CD8-positive, alpha-beta memory T cell (primary cell): ENCODE data around the gene PNISR. TPM values are rescaled to one million over a fixed set of nuclear protein-coding genes. Genes with fewer than 3 reads are reported as not detected.

Experiments
- CTCF ChIA-PET: fragments of 350-600 bp; sonication (Branson Sonifier 250); formaldehyde crosslinking; loops from one replicate; lab custom pipeline; 2021; ENCODE audit warnings: antibody characterized with exemption; lab: Charles Lee
- POLR2A ChIA-PET: fragments of 350-600 bp; sonication (Branson Sonifier 250); formaldehyde crosslinking; loops from one replicate; lab custom pipeline; 2021; ENCODE audit warnings: antibody characterized with exemption; lab: Charles Lee
- DNase-seq, 5 donors: peaks; one replicate each; pipeline versions ENCODE4 v3.0.0 to v3.0.0-alpha.2; 2020 to 2022; ENCODE audit warnings: mixed read lengths in 1 of 5
- H3K27ac ChIP-seq: one replicate; pipeline ENCODE4 v1.7.0; 2013; ENCODE audit warnings: low read depth, mild to moderate bottlenecking, low read length, moderate library complexity
- H3K27me3 ChIP-seq: 2 replicates; pipeline ENCODE4 v1.7.0; 2013; ENCODE audit warnings: low read length, mild to moderate bottlenecking; ENCODE audit not compliant: insufficient read depth, poor library complexity, severe bottlenecking
- H3K36me3 ChIP-seq: 2 replicates; pipeline ENCODE4 v1.7.0; 2013; ENCODE audit warnings: mild to moderate bottlenecking, low read length, moderate library complexity; ENCODE audit not compliant: insufficient read depth
- H3K4me1 ChIP-seq: 2 replicates; pipeline ENCODE4 v1.7.0; 2013; ENCODE audit warnings: mild to moderate bottlenecking, low read length, moderate library complexity; ENCODE audit not compliant: insufficient read depth
- H3K4me3 ChIP-seq: 2 replicates; pipeline ENCODE4 v1.7.0; 2013; ENCODE audit warnings: mild to moderate bottlenecking, low read length
- H3K9me3 ChIP-seq: 2 replicates; pipeline ENCODE4 v1.7.0; 2013; ENCODE audit warnings: mild to moderate bottlenecking, low read length
- H3K27ac Mint-ChIP-seq, 8 donors: one replicate each; pipeline ENCODE4 v1.8.0; 2020 to 2021; ENCODE audit warnings: mixed read lengths in 8 of 8, mild to moderate bottlenecking in 6 of 8, inconsistent platforms in 3 of 8, moderate library complexity in 3 of 8
- H3K27me3 Mint-ChIP-seq, 2 donors: one replicate each; pipeline ENCODE4 v1.8.0; 2020 to 2021; ENCODE audit warnings: mixed read lengths in 2 of 2, mild to moderate bottlenecking in 1 of 2, moderate library complexity in 1 of 2
- H3K36me3 Mint-ChIP-seq, 3 donors: one replicate each; pipeline ENCODE4 v1.8.0; 2020 to 2021; ENCODE audit warnings: mixed read lengths in 3 of 3, inconsistent platforms in 1 of 3, mild to moderate bottlenecking in 1 of 3
- H3K4me1 Mint-ChIP-seq, 3 donors: one replicate each; pipeline ENCODE4 v1.8.0; 2020 to 2021; ENCODE audit warnings: mixed read lengths in 3 of 3, inconsistent platforms in 1 of 3, mild to moderate bottlenecking in 1 of 3
- H3K4me3 Mint-ChIP-seq, 7 donors: one replicate each; pipeline ENCODE4 v1.8.0; 2020 to 2021; ENCODE audit warnings: mixed read lengths in 7 of 7, mild to moderate bottlenecking in 6 of 7, moderate library complexity in 4 of 7, inconsistent platforms in 2 of 7
- H3K9me3 Mint-ChIP-seq, 5 donors: one replicate each; pipeline ENCODE4 v1.8.0; 2020 to 2022; ENCODE audit warnings: mixed read lengths in 5 of 5, mild to moderate bottlenecking in 3 of 5, moderate library complexity in 2 of 5, inconsistent platforms in 1 of 5
- polyA plus RNA-seq: library from polyadenylated mRNA; unstranded; fragments of 300-500 nt; fragmentation: Illumina TruSeq; gene quantifications from one replicate; pipeline ENCODE4 v1.2.3, GENCODE V29; 2021
- total RNA-seq, 2 experiments: library from RNA; stranded (reverse); gene quantifications; one replicate each; pipeline ENCODE4 v1.2.3, GENCODE V29; 2021

Gene PNISR
- total and polyA plus RNA-seq, 3 experiments from 2014 or later: 80.2 to 105 (median 104) TPM

DNA sequence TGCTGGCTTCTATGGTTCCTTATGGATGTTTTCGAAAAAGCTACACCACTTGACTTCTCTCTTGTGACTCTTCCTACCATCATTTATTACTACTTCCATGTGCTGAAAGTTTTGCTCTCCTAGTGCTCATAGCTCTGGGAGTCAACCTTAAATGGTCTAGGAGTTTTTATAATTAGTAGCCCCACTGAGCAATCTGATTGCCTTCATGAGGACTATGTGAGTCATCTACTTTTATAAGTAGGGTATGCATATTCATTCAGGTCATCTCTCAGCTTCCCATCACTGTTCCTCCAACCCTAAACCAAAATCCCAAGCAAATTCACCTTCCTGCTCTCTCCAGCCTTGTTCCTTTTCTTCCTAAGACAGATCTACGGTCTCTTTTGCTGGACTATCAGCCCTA is 58.3 kb downstream of the PNISR start:
- Histone ChIP-seq H3K27ac (no peak overlapping the region), H3K4me3 (no peak overlapping the region), H3K27me3 (no peaks in the 10 kb centered on the region), H3K36me3 (no peaks in the 10 kb centered on the region), H3K4me1 (no peaks in the 10 kb centered on the region), H3K9me3 (no peaks in the 10 kb centered on the region)
- H3K27me3 Mint-ChIP-seq: peaks cover 2 to 7% of the 10 kb centered on the region in 2 donors
- no peaks in the 10 kb centered on the region for H3K9me3 Mint-ChIP-seq
- peaks cover 0 to 10% (median 0%) of the 10 kb centered on the region in 3 donors for H3K36me3 Mint-ChIP-seq
- DNase-seq: no peak
- no peak overlapping the region for H3K4me3 Mint-ChIP-seq
- ChIA-PET CTCF (no interaction called here), POLR2A (no interaction called here)
- no peaks in the 10 kb centered on the region for H3K4me1 Mint-ChIP-seq
- H3K27ac Mint-ChIP-seq: no peak overlapping the region

DNA sequence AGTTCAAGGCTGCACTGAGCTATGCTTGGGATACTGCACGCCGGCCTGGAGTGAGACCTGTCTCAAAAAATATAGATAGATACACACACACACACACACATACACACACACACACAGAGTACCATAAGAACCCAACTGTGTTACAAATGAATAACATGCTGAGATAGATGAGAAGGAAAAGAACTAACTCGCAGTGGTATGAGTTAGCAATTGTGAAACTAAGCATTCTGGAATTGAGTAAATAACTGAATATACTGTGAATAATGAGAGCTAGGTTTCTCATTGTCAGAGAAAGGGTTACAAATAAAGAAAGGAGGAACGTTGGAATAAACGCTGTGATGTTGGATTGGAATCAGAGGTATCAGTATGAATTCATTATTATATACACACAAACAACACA is 61.1 kb downstream of the PNISR start:
- Histone ChIP-seq H3K9me3 (no peaks in the 10 kb centered on the region), H3K27me3 (no peaks in the 10 kb centered on the region), H3K36me3 (no peaks in the 10 kb centered on the region), H3K4me1 (no peaks in the 10 kb centered on the region), H3K27ac (no peak overlapping the region), H3K4me3 (no peak overlapping the region)
- Mint-ChIP-seq H3K9me3 (no peaks in the 10 kb centered on the region), H3K4me3 (peak overlapping the region in 1 of 7 donors; percentile 2), H3K27me3 (peaks cover 7 to 33% of the 10 kb centered on the region in 2 donors), H3K36me3 (no peaks in the 10 kb centered on the region), H3K4me1 (no peaks in the 10 kb centered on the region), H3K27ac (no peak overlapping the region)
- ChIA-PET CTCF (no interaction called here), POLR2A (no interaction called here)
- DNase-seq: no peak

DNA sequence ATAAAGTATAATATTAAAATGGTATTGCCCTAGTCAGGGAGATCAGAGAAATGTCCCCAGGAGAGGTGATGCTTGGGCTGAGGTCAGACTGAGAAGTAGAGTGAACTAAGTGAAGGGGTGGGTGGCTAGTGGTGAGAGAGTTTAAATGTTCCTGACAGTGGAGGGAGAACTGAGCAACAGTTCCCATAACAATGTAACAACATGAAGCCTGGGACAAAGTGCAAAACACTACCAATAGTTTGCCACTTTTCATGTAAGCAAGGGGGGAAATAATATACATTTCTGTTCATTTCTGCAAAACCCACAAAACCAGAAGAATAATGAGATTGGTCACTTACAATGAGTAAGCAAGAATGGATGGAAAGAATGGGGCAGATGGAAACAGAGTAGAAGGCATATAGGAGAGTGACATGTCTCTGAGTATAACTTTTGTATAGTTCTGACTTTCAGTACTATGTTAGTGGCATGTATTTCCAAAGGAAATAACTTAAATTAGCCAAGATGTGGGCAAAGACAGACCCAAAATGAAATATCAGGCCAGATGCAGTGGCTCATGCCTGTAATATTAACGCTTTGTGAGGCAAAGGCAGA is 62.3 kb downstream of the PNISR start:
- CTCF ChIA-PET: no interaction called here

DNA sequence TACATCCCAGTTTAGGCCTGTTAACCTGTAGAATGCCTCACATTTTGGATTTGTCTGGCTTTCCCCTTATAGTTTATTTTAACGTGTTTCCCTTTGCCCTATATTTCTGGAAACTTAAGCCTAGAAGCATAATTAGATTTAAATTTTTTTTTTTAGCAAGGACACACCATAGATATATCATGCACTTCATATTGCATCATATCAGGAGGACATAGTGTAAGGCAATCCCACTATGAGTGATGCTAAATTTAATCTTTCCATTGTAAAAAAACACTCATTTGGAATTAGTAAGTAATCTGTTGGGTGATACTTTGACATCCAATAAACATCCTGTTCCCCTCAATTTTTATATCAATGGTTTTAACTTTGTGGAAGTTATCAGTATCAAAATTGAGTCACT is 65.3 kb downstream of the PNISR start:
- H3K9me3 Mint-ChIP-seq: no peaks in the 10 kb centered on the region
- no peaks in the 10 kb centered on the region for H3K36me3 ChIP-seq
- no peak overlapping the region for H3K4me3 ChIP-seq
- H3K27me3 Mint-ChIP-seq: peaks cover 9 to 62% of the 10 kb centered on the region in 2 donors
- POLR2A ChIA-PET: no interaction called here
- H3K4me3 Mint-ChIP-seq: no peak overlapping the region
- no peak overlapping the region for H3K27ac Mint-ChIP-seq
- H3K9me3 ChIP-seq: no peaks in the 10 kb centered on the region
- CTCF ChIA-PET: no interaction called here
- no peaks in the 10 kb centered on the region for H3K4me1 Mint-ChIP-seq
- no peak for DNase-seq
- no peaks in the 10 kb centered on the region for H3K36me3 Mint-ChIP-seq
- no peaks in the 10 kb centered on the region for H3K4me1 ChIP-seq
- H3K27ac ChIP-seq: no peak overlapping the region
- H3K27me3 ChIP-seq: peaks cover 4% of the 10 kb centered on the region

More for the DNA sequence above, 62.3 kb downstream of the PNISR start:
- POLR2A ChIA-PET: no interaction called here
- H3K36me3 ChIP-seq: no peaks in the 10 kb centered on the region
- no peak overlapping the region for H3K4me3 Mint-ChIP-seq
- H3K27ac Mint-ChIP-seq: no peak overlapping the region
- no peaks in the 10 kb centered on the region for H3K9me3 Mint-ChIP-seq
- no peak for DNase-seq
- H3K36me3 Mint-ChIP-seq: no peaks in the 10 kb centered on the region
- no peaks in the 10 kb centered on the region for H3K27me3 ChIP-seq
- no peaks in the 10 kb centered on the region for H3K4me1 ChIP-seq
- H3K9me3 ChIP-seq: no peaks in the 10 kb centered on the region
- H3K4me3 ChIP-seq: no peak overlapping the region
- peaks cover 7 to 36% of the 10 kb centered on the region in 2 donors for H3K27me3 Mint-ChIP-seq
- H3K27ac ChIP-seq: no peak overlapping the region
- H3K4me1 Mint-ChIP-seq: no peaks in the 10 kb centered on the region

DNA sequence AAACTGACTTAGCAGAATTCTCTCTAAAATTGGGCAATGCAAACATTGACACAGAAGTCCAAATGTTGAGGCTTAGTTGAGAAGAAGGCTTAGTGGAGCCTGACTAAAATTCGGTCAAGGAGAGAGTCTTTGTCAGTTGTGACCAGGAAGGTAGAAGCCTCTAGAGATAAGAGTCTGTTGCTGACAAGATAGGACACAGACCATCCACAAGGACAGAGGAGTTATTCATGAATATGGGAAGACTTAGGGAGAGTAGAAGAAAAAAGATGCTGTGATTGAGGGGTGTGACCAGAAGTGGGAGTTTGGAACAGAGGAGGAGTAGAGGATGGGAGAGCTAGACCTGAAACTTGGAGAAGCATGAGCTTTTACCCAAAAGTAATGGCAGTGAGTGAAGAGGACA is 68.5 kb downstream of the PNISR start:
- POLR2A ChIA-PET: no interaction called here
- H3K27me3 Mint-ChIP-seq: peaks cover 18 to 74% of the 10 kb centered on the region in 2 donors
- H3K36me3 Mint-ChIP-seq: no peaks in the 10 kb centered on the region
- no peak overlapping the region for H3K4me3 Mint-ChIP-seq
- CTCF ChIA-PET: no interaction called here
- H3K36me3 ChIP-seq: no peaks in the 10 kb centered on the region
- peaks cover 4% of the 10 kb centered on the region for H3K27me3 ChIP-seq
- H3K9me3 Mint-ChIP-seq: no peaks in the 10 kb centered on the region
- H3K27ac Mint-ChIP-seq: no peak overlapping the region
- H3K4me3 ChIP-seq: no peak overlapping the region
- DNase-seq: no peak
- no peaks in the 10 kb centered on the region for H3K4me1 Mint-ChIP-seq
- no peaks in the 10 kb centered on the region for H3K4me1 ChIP-seq
- no peaks in the 10 kb centered on the region for H3K9me3 ChIP-seq
- no peak overlapping the region for H3K27ac ChIP-seq

DNA sequence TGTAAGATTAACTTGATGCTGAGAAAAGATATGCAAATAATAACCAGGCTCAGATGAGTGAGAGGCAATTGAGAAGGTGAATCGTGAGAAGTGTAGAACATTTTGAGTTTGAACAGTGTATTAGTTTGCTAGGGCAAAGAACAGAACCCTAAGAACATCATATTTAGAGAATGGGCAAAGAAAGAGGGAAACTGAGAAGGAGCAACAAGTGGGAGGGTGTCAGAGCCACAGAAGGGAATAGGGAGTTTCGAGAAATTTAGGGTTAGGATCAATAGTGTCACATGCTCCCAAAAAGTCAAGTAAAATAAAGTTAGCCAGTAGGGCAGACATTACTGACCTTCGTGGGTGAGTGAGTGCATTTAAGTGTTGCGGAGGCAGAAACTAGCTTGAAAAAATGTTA is 70.1 kb downstream of the PNISR start:
- H3K4me3 ChIP-seq: no peak overlapping the region
- no peaks in the 10 kb centered on the region for H3K9me3 Mint-ChIP-seq
- no peak overlapping the region for H3K4me3 Mint-ChIP-seq
- peaks cover 0 to 4% (median 3%) of the 10 kb centered on the region in 3 donors for H3K4me1 Mint-ChIP-seq
- no peaks in the 10 kb centered on the region for H3K9me3 ChIP-seq
- ChIA-PET CTCF (no interaction called here), POLR2A (no interaction called here)
- H3K27me3 ChIP-seq: peaks cover 14% of the 10 kb centered on the region
- H3K27ac ChIP-seq: no peak overlapping the region
- DNase-seq: no peak
- H3K27me3 Mint-ChIP-seq: peaks cover 24 to 74% of the 10 kb centered on the region in 2 donors
- no peaks in the 10 kb centered on the region for H3K36me3 Mint-ChIP-seq
- no peaks in the 10 kb centered on the region for H3K4me1 ChIP-seq
- no peaks in the 10 kb centered on the region for H3K36me3 ChIP-seq
- H3K27ac Mint-ChIP-seq: no peak overlapping the region

DNA sequence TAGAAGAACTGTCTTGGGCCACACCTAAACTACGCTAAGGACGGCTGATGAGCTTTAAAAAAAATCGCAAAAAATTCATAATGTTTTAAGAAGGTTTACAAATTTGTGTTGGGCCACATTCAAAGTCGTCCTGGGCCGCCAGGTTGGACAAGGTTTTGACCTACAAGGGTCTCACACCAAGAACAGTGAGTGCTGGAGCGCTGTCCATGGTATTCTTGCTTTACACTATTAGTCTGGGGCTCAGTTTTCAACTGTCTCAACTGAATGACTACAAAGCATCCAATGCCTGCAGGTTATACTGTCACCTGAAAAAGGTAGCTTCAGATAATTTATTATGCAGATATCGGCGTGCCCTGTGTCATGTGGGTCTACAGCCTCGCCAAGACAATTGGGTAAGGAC is 72.0 kb downstream of the PNISR start:
- ChIA-PET CTCF (interaction anchor here (1.4 kb wide), 1 partner anchor 11 kb away, joined by 5 read pairs; no protein-coding TSS in a partner anchor), POLR2A (no interaction called here)
- H3K27ac ChIP-seq: no peak overlapping the region
- H3K4me3 Mint-ChIP-seq: no peak overlapping the region
- peaks cover 15% of the 10 kb centered on the region for H3K27me3 ChIP-seq
- no peak overlapping the region for H3K27ac Mint-ChIP-seq
- H3K9me3 Mint-ChIP-seq: no peaks in the 10 kb centered on the region
- no peak for DNase-seq
- no peaks in the 10 kb centered on the region for H3K4me1 ChIP-seq
- peaks cover 0 to 7% (median 4%) of the 10 kb centered on the region in 3 donors for H3K4me1 Mint-ChIP-seq
- no peaks in the 10 kb centered on the region for H3K36me3 Mint-ChIP-seq
- H3K36me3 ChIP-seq: no peaks in the 10 kb centered on the region
- no peaks in the 10 kb centered on the region for H3K9me3 ChIP-seq
- peaks cover 27 to 77% of the 10 kb centered on the region in 2 donors for H3K27me3 Mint-ChIP-seq
- H3K4me3 ChIP-seq: no peak overlapping the region

DNA sequence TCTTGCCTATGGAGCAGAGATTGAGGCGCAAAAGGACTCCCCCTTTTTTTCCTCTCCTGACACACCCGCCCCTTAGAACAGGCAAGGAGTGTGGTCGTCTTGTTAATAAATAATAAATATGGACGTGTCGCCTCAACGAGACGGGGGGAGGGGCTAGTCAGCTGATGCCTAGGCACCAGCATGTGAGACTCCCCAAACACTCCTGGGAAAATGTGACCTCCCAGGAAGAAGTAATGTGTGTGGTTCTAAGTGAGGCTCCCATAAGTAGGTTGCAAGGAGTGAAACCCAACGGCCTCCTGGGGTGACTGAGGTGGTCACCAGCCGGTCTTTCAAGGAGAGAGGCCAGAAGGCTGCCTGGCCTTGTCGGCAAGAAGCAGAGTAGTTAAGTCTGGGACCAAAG is 74.5 kb downstream of the PNISR start:
- H3K4me1 ChIP-seq: no peaks in the 10 kb centered on the region
- peaks cover 0 to 7% (median 4%) of the 10 kb centered on the region in 3 donors for H3K4me1 Mint-ChIP-seq
- H3K27me3 ChIP-seq: peaks cover 12% of the 10 kb centered on the region
- no peak overlapping the region for H3K4me3 ChIP-seq
- H3K27ac ChIP-seq: no peak overlapping the region
- H3K27ac Mint-ChIP-seq: peak overlapping the region in 1 of 8 donors; percentile 80
- CTCF ChIA-PET: no interaction called here
- no peaks in the 10 kb centered on the region for H3K9me3 ChIP-seq
- POLR2A ChIA-PET: no interaction called here
- H3K27me3 Mint-ChIP-seq: peaks cover 38 to 75% of the 10 kb centered on the region in 2 donors
- no peaks in the 10 kb centered on the region for H3K9me3 Mint-ChIP-seq
- DNase-seq: no peak
- H3K36me3 Mint-ChIP-seq: no peaks in the 10 kb centered on the region
- H3K36me3 ChIP-seq: no peaks in the 10 kb centered on the region
- H3K4me3 Mint-ChIP-seq: peak overlapping the region in 1 of 7 donors; percentile 42
